Skin epidermis (tissue), 12 donors: ENCODE data around the gene TRAPPC3L.
A peak's percentile ranks its signal among the peaks of the same experiment; 100 is the strongest.

Experiments
- H3K27ac ChIP-seq, 21 experiments: fragments of 200-600 bp; sonication (generic) in 11 of 21; one replicate each; pipeline ENCODE4 v1.5.0; 2020; ENCODE audit warnings: mild to moderate bottlenecking in 3 of 21, inconsistent platforms in 2 of 21, moderate library complexity in 2 of 21
- H3K4me3 ChIP-seq, 7 experiments: fragments of 200-600 bp; sonication (generic) in 2 of 7; one replicate each; pipeline ENCODE4 v1.5.0; 2020; ENCODE audit warnings: inconsistent platforms in 2 of 7, mild to moderate bottlenecking in 2 of 7, moderate library complexity in 1 of 7

Gene TRAPPC3L

GRCh38 chr6:116545651-116546050 lies at the start of gene TRAPPC3L:
Gene TRAPPC3L, minus strand, starts transcription at chr6:116545684. Its CDS starts 170 bp downstream, at chr6:116545514.
- H3K4me3 ChIP-seq, result no peak within 1 kb of the TSS
- H3K27ac ChIP-seq, result no peak within 1 kb of the TSS

GRCh38 chr6:116595247-116595646 lies 49.8 kb upstream of the TRAPPC3L start:
- H3K4me3 ChIP-seq, result no peak overlapping the region
- no peak overlapping the region for H3K27ac ChIP-seq

GRCh38 chr6:116586738-116587137 lies 41.3 kb upstream of the TRAPPC3L start:
- H3K27ac ChIP-seq, result no peak overlapping the region
- H3K4me3 ChIP-seq, result no peak overlapping the region

GRCh38 chr6:116586276-116586675 lies 40.8 kb upstream of the TRAPPC3L start:
- no peak overlapping the region for H3K4me3 ChIP-seq

GRCh38 chr6:116580198-116580597 lies 34.7 kb upstream of the TRAPPC3L start:
- no peak overlapping the region for H3K4me3 ChIP-seq
- H3K27ac ChIP-seq, result no peak overlapping the region

More at GRCh38 chr6:116586276-116586675, 40.8 kb upstream of the TRAPPC3L start:
- no peak overlapping the region for H3K27ac ChIP-seq

GRCh38 chr6:116579143-116579542 lies 33.7 kb upstream of the TRAPPC3L start:
- no peak overlapping the region for H3K4me3 ChIP-seq
- H3K27ac ChIP-seq, result no peak overlapping the region

- Histone ChIP-seq H3K27ac (no peak overlapping the region), H3K4me3 (no peak overlapping the region)
These were observed 32.9 kb upstream of the TRAPPC3L start for GRCh38 chr6:116578335-116578734.

GRCh38 chr6:116577486-116577885 lies 32.0 kb upstream of the TRAPPC3L start:
- H3K4me3 ChIP-seq, result no peak overlapping the region
- no peak overlapping the region for H3K27ac ChIP-seq

GRCh38 chr6:116575227-116575626 lies 29.7 kb upstream of the TRAPPC3L start:
- H3K4me3 ChIP-seq, result no peak overlapping the region
- no peak overlapping the region for H3K27ac ChIP-seq

GRCh38 chr6:116572162-116572561 lies 26.7 kb upstream of the TRAPPC3L start:
- peak overlapping the region; percentile 77 to 93 (median 85) for H3K4me3 ChIP-seq
- peak overlapping the region in 20 of 21 experiments; percentile 71 to 96 (median 93) for H3K27ac ChIP-seq

GRCh38 chr6:116571683-116572000 lies 26.2 kb upstream of the TRAPPC3L start:
- Histone ChIP-seq H3K4me3 (peak overlapping the region; percentile 77 to 93 (median 85)), H3K27ac (peak overlapping the region; percentile 71 to 96 (median 93))

- Histone ChIP-seq H3K4me3 (peak within 1 kb of the TSS; percentile 77 to 93 (median 85)), H3K27ac (peak within 1 kb of the TSS; percentile 71 to 96 (median 93))
These were observed 25.6 kb upstream of the TRAPPC3L start, which contains the start of gene RWDD1 for GRCh38 chr6:116570856-116571682. Gene RWDD1, plus strand, starts transcription at chr6:116571504. Its CDS starts 79 bp downstream, at chr6:116571583.

GRCh38 chr6:116568821-116569755 lies 23.6 kb upstream of the TRAPPC3L start:
- no peak overlapping the region for H3K27ac ChIP-seq
- H3K4me3 ChIP-seq, result no peak overlapping the region

- Histone ChIP-seq H3K27ac (no peak overlapping the region), H3K4me3 (no peak overlapping the region)
These were observed 22.6 kb upstream of the TRAPPC3L start for GRCh38 chr6:116568111-116568510.

- Histone ChIP-seq H3K27ac (peak overlapping the region in 2 of 21 experiments; percentile 56 to 57), H3K4me3 (peak overlapping the region in 5 of 7 experiments; percentile 3 to 27 (median 16))
These were observed 19.7 kb upstream of the TRAPPC3L start for GRCh38 chr6:116564921-116565872.

- Histone ChIP-seq H3K27ac (no peak overlapping the region), H3K4me3 (no peak overlapping the region)
These were observed 18.8 kb upstream of the TRAPPC3L start for GRCh38 chr6:116564311-116564710.

- no peak overlapping the region for H3K27ac ChIP-seq
- no peak overlapping the region for H3K4me3 ChIP-seq
These were observed 18.3 kb upstream of the TRAPPC3L start for GRCh38 chr6:116563830-116564229.

GRCh38 chr6:116562614-116563013 lies 17.1 kb upstream of the TRAPPC3L start:
- Histone ChIP-seq H3K27ac (no peak overlapping the region), H3K4me3 (no peak overlapping the region)

- no peak overlapping the region for H3K27ac ChIP-seq
These were observed 16.5 kb upstream of the TRAPPC3L start for GRCh38 chr6:116562019-116562403.

More at GRCh38 chr6:116562019-116562403, 16.5 kb upstream of the TRAPPC3L start:
- no peak overlapping the region for H3K4me3 ChIP-seq
